ENCODE measurements around the gene RPL5.

DNA sequence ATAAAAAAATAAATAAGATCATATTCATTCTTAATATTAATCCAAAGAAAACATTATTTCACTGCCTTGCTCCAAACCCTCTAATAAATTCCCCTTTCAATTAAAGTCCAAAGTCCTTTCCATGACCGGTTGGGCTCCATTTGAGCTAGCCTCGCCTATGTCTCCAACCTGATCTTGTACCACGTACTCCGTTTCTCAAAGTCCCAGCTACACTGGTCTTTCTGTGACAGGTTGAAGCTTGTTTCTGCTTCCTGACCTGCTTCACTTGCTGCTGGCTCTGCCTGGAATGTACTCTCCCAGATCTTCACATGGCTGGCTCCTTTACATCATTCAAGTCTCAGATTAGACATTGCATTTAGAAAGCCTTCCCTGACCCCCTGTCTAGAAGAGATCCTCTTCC lies 16.4 kb downstream of the RPL5 start:
- no peak for TF ChIP-seq POLR2A (IDR thresholded peaks at IDR 0.05)
- TF ChIP-seq, protein P1, sequence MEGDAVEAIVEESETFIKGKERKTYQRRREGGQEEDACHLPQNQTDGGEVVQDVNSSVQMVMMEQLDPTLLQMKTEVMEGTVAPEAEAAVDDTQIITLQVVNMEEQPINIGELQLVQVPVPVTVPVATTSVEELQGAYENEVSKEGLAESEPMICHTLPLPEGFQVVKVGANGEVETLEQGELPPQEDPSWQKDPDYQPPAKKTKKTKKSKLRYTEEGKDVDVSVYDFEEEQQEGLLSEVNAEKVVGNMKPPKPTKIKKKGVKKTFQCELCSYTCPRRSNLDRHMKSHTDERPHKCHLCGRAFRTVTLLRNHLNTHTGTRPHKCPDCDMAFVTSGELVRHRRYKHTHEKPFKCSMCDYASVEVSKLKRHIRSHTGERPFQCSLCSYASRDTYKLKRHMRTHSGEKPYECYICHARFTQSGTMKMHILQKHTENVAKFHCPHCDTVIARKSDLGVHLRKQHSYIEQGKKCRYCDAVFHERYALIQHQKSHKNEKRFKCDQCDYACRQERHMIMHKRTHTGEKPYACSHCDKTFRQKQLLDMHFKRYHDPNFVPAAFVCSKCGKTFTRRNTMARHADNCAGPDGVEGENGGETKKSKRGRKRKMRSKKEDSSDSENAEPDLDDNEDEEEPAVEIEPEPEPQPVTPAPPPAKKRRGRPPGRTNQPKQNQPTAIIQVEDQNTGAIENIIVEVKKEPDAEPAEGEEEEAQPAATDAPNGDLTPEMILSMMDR (IDR thresholded peaks at IDR 0.05): no peak

All from right lobe of liver (tissue), 4 donors.